Measurements from ENCODE around the gene HES7.
"Not testable (repeated sequence)": the region's sequence is repeated elsewhere in the genome, so short reads cannot be mapped to it uniquely, and the experiment has no call there.

Gene HES7

DNA sequence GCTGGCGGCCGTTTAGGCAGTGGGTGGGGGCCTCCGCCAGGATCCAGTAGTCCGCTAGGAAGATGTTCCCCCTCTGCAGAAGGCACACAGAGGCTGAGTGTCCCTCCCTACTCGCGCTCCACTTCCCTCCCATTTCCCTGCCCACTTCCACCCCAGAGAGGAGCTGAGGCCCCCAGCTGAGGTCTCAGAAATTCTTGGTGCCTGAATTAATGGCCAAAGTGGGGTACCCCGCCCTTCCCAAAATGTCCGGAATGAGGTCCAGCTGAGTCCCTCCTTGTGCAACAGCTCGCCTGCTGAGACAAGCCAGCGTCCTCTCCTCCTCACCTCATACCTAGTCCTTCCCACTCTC is 13.5 kb downstream of the HES7 start:
- TF ChIP-seq CTCF (IDR thresholded peaks at IDR 0.05; ENCODE audit: low read depth, low read length), result no peak; the same call in 1 of the 2 replicates
- H3K4me3 ChIP-seq (ENCODE audit: low read depth, low read length), result no peak overlapping the region

DNA sequence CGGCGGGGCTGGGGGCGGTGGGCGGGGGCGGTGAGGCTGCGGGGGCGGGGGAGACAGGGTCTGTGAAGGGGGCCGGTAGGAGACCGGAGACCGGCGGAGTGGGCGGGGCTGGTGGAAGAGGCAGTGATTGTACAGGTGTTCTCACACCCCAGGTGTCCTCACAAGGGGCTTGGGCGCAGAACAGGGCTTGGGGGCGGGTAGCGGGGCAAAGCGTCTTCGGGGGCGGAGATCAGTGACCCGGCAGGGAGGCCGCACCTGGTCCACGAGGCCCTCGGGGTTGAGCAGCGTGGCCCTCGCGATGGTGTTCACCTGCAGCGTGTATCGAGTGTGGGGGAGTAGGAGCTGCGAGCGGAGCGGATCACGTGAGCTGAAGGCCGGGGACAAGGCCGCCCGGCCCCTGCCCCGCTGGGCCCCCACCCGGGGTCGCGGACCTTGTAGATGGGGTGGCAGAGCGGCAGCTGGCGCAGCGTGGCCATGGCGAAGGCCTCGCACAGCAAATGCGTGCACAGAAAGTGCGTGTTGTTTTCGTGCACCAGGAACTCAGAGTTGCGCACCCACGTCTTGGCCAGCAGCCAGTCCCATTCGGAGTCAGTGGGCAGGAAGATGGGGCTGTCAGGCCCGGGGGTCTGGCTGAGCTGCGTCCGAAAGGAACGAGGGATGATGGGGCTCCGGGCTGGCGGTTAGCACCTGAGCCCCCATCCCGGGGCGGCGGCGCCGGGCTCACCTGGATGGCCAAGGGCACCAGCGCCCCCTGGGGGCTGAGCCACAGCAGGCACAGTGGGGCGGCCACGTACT is 14.0 kb downstream of the HES7 start:
- TF ChIP-seq CTCF (IDR thresholded peaks at IDR 0.05; ENCODE audit: low read depth, low read length), result peak; percentile 51
- no peak overlapping the region for H3K4me3 ChIP-seq (ENCODE audit: low read depth, low read length)

DNA sequence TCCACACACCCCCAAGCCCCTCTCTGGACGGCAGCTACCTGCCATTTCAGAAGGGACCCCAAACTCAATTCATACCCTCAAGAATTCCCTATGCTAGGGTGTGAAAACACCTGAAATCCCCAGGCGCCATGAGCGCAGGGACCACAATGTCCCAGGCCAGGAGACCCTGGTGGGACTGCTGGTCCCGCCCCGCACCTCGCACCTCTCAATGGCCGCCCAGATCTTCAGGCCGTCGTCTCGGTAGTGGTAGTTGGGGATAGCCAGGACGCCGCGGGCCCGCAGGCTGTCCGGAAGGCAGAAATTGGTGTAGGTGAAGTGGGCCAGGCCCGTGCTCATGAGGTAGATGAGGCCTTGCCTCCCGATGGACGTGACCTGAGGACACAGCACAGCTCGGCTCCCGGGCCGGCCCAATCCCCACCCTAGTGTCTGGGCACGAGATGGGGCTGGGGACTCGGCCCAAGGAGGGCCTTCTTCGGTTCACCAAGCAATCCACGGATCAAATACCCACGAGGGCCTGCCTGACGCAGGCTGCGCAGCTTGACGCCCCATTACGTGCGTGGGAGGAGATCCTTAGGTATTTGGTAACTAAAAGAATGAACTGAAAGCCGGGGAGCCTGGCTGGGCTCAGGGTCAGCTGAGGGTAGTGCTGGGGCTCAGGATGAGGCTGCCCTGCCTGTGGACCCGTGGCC is 14.8 kb downstream of the HES7 start:
- no peak overlapping the region for H3K4me3 ChIP-seq (ENCODE audit: low read depth, low read length)
- no peak for TF ChIP-seq CTCF (IDR thresholded peaks at IDR 0.05; ENCODE audit: low read depth, low read length)

- not testable (repeated sequence) for H3K4me3 ChIP-seq (ENCODE audit: low read depth, low read length)
Observed at GRCh38 chr17:8106980-8107379, 16.9 kb downstream of the HES7 start.

DNA sequence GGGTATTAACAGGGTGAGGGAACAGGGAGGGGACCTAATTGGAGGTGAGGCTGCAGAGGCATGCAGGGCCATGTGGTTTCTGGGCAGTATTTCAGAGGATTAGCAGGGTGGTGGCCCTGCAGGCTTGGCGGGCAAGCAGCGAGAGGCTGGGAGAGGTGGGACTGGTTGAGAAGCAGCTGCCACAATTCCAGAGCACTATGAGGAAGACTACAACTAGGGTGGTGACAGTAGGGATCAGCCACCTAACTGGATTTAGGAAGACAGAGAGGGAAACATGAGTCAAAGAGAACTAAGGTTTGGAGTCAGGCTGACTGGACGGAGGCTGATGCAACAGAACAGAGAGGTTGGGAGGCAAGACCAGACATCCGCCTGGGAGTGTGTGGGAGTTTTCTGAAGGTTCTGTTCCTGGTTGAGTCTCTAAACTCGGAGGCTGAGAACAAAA is 17.9 kb downstream of the HES7 start:
- no peak overlapping the region for H3K4me3 ChIP-seq (ENCODE audit: low read depth, low read length)
- no peak for TF ChIP-seq CTCF (IDR thresholded peaks at IDR 0.05; ENCODE audit: low read depth, low read length)

DNA sequence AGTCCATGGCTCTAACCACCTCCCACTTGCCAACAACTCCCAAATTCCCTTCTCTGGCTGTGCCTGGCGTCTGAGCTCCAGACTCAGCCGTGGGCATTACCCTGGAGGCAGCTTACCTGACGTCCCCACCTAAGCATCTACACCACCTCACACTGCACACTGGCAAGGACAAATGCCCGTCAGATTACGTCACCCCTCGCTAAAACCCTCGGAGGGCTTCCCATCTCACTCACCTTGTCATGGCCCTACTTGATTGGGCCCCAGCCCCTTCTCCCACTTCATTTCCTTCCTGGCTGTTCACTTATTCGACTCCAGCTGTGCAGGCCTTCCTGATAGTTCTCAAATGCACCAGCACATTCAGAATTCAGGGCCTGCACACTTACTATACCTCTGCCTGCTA is 19.0 kb downstream of the HES7 start:
- TF ChIP-seq CTCF (IDR thresholded peaks at IDR 0.05; ENCODE audit: low read depth, low read length), result no peak
- no peak overlapping the region for H3K4me3 ChIP-seq (ENCODE audit: low read depth, low read length)

DNA sequence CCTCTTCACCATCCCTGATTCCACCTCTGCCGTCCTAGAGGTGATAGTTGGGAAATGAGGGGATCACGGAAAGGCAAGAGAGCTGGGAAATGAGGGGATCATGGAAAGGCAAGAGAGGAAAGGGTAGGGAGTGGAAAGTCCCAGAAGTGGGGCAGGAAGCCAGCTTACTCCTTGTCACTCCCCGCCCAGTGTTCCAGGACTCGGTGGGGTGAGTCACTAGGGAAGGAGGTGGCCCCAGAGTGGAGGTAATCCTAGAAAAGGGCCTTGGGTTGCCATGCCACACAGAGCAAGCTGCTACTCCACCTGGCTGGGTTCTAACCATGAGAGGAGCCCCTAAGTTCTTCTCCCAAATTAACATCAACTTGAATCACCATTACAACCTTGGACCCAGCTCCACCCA is 20.4 kb downstream of the HES7 start:
- TF ChIP-seq CTCF (IDR thresholded peaks at IDR 0.05; ENCODE audit: low read depth, low read length), result no peak

More for the DNA sequence above, 20.4 kb downstream of the HES7 start:
- no peak overlapping the region for H3K4me3 ChIP-seq (ENCODE audit: low read depth, low read length)
